Hindlimb muscle (tissue), 1 donor: ENCODE measurements around the gene CFAP210. TPM values are rescaled to one million over a fixed set of nuclear protein-coding genes. Genes with fewer than 3 reads are reported as not detected.
"Not testable (repeated sequence)": the region's sequence is repeated elsewhere in the genome, so short reads cannot be mapped to it uniquely, and the experiment has no call there.

Source experiments
- DNase-seq: peaks from one replicate; pipeline ENCODE4 v3.0.0-alpha.2; 2013
- polyA plus RNA-seq: library from polyadenylated mRNA; unstranded; fragments of 120-200 nt; gene quantifications from one replicate; pipeline ENCODE4 v1.2.1, GENCODE V29; 2013; ENCODE audit not compliant: insufficient read length

Gene CFAP210
- polyA plus RNA-seq, 1 donor: not detected

DNA sequence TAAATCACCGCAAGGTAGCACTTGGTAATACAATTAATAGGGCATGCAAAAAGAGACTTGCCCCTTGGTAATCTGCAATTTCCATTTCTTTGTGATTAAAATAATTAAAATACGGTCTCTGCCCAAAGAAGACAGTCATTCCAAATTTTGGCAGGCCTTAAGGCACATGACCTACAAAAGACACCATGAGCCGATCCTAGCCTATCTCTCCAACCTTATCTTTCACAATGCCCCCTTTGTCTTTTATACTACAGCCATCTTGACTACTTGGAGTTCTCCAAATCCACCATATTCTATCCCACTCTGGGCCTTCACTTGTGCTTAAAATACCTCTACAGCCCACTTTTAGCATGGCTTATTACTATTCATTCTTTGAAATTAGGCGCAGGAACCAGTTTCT, 23.3 kb downstream of the CFAP210 start:
- no peak for DNase-seq

GRCh38 chr2:169670215-169670651, 24.0 kb downstream of the CFAP210 start:
- DNase-seq: no peak

GRCh38 chr2:169667583-169667982, 26.6 kb downstream of the CFAP210 start:
- no peak for DNase-seq

DNA sequence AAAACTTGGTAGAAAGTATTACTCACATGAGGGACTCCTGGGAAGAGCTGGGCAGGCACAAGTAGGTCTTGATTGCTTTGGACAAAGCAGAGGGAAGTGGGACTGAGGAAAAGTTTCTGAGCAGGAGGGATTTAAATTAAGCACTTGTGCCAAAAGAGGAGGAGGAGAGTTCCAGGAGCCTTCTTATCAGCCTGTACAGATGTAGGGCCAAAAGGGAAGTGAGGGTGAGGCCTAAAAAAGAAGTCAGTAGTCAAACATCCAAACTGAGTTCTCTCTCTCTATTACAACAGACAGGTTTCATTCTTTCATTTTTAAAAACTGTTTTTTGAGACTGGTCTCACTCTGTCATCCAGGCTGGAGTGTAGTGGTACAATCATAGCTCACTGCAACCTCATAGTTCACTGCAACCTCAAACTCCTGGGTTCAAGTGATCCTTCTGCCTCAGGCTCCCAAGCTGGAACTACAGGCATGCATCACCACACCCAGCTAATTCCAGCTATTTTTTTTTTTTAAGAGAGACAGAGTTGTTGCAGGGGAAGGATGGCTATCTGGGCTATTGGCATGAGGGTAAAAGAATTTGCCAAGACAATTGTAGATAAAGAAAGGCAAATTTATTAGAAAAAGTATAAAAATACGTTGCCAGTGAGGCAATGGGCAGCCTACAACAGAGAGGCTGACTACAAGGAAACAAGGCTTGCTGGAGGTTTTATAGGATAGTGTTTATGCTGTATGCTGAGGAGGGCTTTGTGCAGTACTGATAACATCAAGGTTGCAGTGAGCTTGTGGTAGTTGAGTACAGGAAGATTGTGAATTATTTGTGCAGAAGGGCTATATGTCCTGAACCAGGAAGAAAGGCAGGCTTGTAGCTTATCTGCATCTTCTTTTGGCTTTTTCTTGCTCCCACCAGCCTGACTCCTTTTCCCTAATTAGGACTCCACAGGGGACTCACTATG, 29.0 kb downstream of the CFAP210 start:
- no peak for DNase-seq

DNA sequence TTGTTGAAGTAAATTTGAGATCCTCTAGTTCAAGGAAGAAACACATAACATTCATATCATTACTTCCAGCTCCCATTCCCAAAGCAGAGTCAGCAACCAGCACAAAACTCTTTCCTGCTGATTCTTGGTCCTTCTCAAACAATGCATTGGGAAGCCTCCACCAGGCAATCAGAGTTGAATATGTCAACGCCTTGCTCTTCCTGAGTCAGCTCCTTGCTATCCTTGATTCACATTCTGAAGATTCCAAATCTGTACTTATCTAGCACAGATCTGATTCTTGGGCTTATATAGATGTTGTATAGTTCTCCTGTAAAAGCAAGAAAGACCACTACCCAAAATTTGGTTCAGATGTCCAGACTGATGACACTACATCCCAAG, 29.6 kb downstream of the CFAP210 start:
- DNase-seq: no peak

GRCh38 chr2:169663247-169663646, 31.0 kb downstream of the CFAP210 start:
- no peak for DNase-seq

GRCh38 chr2:169662744-169663143, 31.5 kb downstream of the CFAP210 start:
- DNase-seq: no peak

- no peak for DNase-seq
These were observed 32.9 kb downstream of the CFAP210 start for GRCh38 chr2:169661265-169661664.

DNA sequence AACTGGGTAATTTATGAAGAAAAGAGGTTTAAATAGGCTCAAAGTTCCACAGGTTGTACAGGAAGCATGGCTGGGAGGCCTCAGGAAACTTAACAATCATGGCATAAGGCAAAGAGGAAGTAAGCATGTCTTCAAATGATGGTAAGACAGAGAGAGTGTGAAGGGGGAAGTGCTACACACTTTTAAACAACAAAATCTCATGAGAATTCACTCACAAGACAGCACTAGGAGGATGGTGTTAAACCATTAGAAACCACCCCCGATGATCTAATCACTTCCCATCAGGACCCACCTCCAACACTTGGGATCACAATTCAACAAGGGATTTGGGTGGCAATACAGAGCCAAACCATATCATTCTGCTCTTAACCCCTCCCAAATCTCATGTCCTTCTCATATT, 34.9 kb downstream of the CFAP210 start:
- DNase-seq: no peak

DNA sequence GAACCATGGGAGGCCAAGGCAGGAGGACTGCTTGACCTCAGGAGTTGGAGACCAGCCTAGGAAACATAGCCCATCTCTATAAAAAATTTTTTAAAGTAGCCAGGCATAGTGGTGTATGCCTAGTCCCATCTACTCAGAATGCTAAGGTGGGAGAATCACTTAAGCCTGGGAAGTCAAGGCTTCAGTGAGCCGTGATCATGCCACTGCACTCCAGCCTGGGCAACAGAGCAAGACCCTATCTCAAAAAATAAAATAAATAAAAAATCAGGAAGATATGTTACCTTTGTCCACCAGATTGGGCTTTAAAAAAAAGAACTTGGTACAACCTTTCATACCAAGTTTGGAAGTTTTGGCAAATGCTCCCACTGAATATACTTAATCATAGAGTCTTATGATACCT, 35.3 kb downstream of the CFAP210 start:
- no peak for DNase-seq

DNA sequence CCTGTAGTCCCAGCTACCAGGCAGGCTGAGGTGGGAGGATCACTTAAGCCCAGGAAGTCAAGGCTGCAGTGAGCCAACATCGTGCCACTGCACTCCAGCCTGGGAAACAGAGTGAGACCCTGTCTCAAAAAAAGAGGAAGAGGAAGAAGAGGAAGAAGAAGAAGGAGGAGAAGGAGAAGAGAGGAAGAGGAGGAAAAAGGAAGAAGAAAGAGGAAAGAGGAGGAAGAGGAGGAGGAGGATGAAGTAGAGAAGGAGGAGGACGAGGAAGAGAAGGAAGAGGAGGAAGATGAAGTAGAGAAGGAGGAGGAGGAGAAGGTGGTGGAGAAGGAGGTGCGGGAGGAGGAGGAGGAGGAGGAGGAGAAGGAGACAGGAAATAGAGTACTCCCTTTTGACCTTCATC, 38.0 kb downstream of the CFAP210 start:
- DNase-seq: no peak

DNA sequence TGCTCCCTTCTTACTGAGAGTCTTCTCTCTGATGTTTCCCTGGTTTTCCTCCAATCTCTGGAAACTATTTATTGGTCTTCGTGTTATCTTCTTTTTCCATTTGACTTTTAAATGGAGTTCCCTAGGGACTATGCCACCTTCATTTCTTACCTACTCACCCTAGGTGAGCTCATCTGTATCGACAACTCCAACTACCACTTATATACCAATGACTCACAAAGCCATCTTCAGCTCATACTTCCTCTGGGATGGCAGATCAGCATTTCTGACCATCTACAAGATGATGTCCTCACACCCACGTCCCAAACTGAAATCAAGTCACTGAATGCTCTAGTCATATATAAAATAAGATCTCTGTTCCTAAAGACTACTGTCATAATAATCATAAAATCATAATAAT, 40.6 kb downstream of the CFAP210 start:
- no peak for DNase-seq

DNA sequence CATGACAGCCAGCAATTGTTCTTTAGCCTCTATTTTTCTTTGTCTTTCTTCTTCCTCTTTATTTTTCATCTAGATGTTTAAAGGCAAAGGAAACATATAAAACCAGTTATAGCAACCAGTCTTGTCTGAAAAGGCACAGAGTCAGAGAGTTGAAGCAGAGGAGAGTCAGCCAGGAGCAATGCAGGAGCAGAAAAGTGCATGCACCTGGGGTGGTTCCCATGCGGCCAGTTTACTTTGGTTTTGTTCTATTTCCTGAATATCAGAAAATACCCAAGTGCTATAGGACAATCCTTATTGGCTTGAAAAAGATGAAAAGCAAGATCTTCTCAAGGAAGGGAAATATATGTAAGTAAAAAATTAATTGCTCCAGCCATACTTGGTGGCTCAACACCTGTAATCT, 44.9 kb downstream of the CFAP210 start:
- DNase-seq: no peak

DNA sequence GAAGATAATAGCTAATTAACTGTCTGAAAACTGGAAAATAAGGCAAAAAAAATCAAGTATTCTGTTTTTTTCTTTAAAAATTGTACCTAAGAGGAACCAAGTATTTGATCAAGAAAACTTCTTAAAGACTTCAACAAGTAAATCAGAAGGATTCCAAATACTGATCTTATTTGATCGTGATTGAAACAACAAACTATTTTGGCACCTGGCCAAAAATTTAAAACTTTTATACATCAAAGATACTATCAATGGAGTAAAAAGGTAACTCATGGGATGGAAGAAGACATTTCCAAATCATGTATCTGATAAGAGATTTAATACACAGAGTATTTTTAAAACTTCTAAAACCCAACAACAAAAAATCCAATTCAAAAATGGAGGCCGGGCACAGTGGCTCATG, 46.7 kb downstream of the CFAP210 start:
- no peak for DNase-seq

DNA sequence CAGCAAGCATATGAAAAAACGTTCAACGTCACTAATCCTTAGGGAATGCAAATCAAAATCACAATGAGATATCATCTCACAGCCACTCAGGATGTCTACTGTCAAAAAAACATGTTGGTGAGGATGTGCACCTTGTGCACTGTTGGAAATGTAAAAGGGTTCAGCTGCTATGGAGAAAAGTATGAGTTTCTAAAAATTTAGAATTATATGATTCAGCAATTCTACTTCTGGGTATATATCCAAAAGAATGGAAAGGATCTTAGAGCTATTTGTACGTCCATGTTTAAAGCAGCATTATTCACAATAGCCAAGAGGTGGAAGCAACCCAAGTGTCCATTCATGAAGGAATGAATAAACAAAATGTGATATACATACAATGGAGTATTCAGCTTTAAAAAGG, 50.0 kb downstream of the CFAP210 start:
- no peak for DNase-seq

- DNase-seq: no peak
These were observed 52.7 kb downstream of the CFAP210 start for GRCh38 chr2:169641464-169641863.

DNA sequence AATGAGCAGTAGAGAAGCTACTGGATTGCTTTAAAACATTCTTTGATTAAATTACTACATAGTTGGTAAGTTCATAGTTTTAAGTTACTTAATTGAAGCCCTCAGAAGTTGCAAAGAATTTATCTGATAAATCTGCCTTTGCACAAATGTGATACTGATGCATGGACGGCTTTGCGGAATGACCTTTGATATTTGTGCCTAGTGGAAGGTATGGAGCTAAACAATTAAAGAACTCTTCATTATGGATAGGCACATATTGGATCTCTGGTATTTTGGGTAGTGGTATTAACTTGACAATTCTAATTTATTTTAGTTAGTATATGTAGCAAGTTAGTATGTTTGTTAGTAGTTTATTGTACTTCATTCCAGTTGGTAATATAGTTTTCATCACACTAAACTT, 54.1 kb downstream of the CFAP210 start:
- no peak for DNase-seq

DNA sequence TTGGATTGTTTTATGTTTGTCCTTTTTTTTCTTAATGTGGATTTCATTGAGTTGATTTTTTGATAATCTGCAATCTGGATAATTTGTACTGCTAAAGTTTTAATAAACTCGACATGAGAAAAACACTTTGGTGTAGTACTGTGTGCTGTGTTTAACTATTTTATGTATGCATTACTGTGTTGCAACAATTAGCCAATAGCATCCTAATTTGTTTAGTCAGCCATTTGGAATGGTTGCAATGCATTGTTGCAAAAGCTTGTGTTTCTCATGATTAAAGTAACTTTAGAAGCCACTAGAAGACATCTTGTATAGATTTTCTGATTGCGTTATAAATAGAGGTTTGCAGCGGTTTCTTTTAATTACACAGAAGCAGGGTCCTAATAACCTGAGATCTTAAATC, 56.6 kb downstream of the CFAP210 start:
- no peak for DNase-seq

DNA sequence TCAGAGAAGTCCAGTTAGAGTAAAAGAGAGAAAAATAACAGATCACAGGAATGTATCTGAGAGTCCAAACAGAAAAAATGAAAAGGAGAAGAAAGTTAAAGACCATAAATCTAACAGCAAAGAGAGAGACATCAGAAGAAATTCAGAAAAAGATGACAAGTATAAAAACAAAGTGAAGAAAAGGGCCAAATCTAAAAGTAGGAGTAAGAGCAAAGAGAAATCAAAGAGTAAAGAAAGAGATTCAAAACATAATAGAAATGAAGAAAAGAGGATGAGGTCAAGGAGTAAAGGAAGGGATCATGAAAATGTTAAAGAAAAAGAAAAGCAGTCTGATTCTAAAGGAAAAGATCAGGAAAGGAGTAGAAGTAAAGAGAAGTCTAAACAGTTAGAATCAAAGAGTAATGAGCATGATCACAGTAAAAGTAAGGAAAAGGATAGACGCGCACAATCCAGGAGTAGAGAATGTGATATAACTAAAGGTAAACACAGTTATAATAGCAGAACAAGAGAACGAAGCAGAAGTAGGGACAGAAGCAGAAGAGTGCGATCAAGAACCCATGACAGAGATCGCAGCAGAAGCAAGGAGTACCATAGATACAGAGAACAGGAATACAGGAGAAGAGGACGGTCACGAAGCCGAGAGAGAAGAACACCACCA, 57.6 kb downstream of the CFAP210 start:
- no peak for DNase-seq

GRCh38 chr2:169625781-169626180, 68.4 kb downstream of the CFAP210 start:
- no peak for DNase-seq

DNA sequence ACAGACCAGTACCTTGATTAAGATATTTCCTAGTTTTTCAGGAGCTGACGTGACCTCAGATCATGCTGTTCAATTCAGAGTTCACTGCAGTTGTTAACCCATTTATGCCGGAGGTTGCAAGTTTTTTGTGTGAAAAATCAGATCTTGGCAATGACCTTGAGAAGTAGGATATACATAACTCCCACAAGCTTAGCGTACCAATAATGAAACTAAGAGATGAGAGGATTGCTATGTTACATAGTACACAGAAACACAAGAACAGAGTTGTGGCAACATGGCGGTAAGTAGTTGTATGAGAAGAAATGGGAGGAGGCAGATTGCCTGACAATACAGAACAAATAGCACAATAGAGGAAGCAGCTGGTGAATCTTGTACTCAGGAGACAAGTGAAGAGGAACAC, 71.0 kb downstream of the CFAP210 start:
- no peak for DNase-seq

DNA sequence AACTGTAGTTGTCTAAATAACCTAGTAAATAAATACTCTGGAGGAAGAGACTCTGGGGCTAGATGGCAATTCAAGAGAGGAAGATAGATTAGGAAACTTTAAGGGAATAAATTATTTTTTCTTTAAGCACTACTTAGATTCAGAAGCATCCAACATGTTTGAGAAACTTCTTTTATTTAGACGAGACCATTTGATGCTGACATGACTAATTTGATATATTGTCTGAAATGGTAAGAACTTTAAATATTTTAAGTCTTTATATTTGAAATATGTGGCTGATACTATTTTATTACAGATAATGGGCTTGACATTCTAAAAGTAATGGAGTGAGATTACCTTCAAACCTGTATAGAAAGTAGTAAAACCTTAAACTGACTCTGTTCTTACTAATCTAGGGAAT, 73.7 kb downstream of the CFAP210 start:
- DNase-seq: no peak

DNA sequence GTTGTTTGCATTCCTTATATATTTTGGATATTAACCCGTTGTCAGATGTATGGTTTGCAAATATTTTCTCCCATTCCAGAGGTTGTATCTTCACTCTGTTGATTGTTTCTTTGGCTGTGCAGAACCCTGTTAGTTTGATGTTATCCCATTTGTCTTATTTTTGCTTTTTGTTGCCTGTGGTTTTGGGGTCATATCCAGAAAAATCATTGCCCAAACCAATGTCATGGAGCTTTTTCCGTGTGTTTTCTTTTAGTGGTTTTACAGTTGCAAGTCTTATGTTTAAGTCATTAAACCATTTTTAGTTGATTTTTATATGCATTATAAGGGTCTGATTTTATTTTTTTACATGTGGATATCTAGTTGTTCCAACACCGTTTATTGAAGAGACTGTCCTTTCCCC, 74.3 kb downstream of the CFAP210 start:
- no peak for DNase-seq

- DNase-seq: not testable (repeated sequence)
These were observed 78.2 kb downstream of the CFAP210 start for GRCh38 chr2:169615982-169616381.
